ENCODE data around the gene EPHB2.

DNA sequence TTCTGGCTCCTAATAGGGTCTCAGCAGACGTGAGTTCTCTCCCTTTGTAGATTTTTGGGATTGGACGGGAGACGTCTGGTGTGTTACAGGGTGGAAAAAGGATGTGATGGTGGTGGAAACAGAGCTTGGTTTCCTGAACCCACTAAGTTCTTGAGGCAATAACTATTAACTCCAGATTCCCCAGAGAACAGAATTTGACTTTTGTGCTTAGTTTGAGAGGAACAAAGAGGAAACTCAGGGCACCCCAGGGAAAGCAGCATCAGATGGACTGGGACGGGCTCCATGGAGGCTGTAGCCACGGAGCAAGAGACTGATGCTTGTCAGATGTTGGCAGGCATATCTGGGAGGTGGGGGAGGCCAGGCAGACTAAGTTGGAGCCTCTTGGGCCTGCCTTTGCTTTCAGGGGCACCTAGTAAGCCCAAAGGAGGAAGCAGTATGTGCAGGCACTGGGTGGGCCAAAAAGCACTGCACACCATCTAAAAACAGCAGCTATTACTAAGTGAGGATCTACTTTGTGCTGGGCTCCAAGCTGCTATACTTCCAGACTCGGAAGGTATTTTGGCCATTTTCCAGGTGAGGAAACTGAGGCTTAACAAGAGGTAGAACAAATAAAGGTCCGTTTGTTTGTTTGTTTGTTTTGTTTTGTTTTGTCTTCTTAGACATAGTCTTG is 66.9 kb downstream of the EPHB2 start:
- TF ChIP-seq EZH2 (IDR thresholded peaks at IDR 0.05; ENCODE audit: borderline replicate concordance, low read depth, low read length, severe bottlenecking) = no peak
- TF ChIP-seq, protein P1, sequence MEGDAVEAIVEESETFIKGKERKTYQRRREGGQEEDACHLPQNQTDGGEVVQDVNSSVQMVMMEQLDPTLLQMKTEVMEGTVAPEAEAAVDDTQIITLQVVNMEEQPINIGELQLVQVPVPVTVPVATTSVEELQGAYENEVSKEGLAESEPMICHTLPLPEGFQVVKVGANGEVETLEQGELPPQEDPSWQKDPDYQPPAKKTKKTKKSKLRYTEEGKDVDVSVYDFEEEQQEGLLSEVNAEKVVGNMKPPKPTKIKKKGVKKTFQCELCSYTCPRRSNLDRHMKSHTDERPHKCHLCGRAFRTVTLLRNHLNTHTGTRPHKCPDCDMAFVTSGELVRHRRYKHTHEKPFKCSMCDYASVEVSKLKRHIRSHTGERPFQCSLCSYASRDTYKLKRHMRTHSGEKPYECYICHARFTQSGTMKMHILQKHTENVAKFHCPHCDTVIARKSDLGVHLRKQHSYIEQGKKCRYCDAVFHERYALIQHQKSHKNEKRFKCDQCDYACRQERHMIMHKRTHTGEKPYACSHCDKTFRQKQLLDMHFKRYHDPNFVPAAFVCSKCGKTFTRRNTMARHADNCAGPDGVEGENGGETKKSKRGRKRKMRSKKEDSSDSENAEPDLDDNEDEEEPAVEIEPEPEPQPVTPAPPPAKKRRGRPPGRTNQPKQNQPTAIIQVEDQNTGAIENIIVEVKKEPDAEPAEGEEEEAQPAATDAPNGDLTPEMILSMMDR (IDR thresholded peaks at IDR 0.05; ENCODE audit: extremely low read depth in 1 of 2, insufficient read depth in 1 of 2, low read depth in 1 of 2, low read length in 2 of 2) = no peak
